OCI-LY3 (cell line): ENCODE results near the gene RECK.

Experiments used
- CTCF ChIP-seq: fragments of 200-600, 300-600 bp; sonication (generic); IDR thresholded peaks from 2 replicates; pipeline ENCODE4 v1.5.1; 2014; ENCODE audit warnings: antibody characterized with exemption, low read length, low read depth
- EZH2phosphoT487 ChIP-seq: fragments of 200-600 bp; shearing (Covaris generic); IDR thresholded peaks from 2 replicates; pipeline ENCODE4 v1.6.1; 2018; ENCODE audit warnings: antibody characterized with exemption, mixed run types, low read depth

- no peak for TF ChIP-seq CTCF
- no peak for TF ChIP-seq EZH2phosphoT487
These were observed 1.7 kb upstream of the RECK start for GRCh38 chr9:36035006-36035405.
